Measurements from ENCODE around the gene SEPTIN7.

The SEPTIN7 gene

GRCh38 chr7:35839860-35840854, 39.3 kb downstream of the SEPTIN7 start:
- no peak for DNase-seq

DNA sequence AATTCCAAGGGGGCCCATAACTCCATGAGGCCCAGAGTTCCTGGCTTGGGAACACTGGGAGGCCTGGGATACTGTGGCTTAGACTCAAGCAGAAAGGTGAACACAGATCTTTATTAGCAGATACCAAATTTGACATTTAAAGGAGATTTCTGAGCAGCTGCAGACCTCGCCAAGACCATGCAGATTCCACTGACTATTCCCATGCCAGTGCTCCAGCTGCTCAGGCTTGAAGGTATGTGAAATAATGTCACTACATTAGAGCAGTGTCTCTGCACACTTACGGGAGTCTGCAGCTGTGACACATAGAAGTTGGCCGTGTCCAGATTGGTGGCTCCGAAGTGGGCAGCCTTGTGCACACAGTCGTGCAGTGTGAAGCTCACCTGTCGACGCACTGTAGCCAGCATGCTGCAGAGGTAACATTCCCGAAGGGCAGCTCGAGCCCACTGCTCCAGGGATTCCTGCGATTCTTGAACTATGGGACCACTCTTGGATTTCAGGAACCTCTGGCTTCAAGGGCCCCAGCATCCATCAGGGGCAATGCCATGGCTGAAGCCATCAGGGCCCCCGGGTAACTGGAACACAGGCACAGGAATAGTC, 46.1 kb downstream of the SEPTIN7 start:
- DNase-seq: no peak

GRCh38 chr7:35848725-35849124, 47.9 kb downstream of the SEPTIN7 start:
- DNase-seq: no peak

DNA sequence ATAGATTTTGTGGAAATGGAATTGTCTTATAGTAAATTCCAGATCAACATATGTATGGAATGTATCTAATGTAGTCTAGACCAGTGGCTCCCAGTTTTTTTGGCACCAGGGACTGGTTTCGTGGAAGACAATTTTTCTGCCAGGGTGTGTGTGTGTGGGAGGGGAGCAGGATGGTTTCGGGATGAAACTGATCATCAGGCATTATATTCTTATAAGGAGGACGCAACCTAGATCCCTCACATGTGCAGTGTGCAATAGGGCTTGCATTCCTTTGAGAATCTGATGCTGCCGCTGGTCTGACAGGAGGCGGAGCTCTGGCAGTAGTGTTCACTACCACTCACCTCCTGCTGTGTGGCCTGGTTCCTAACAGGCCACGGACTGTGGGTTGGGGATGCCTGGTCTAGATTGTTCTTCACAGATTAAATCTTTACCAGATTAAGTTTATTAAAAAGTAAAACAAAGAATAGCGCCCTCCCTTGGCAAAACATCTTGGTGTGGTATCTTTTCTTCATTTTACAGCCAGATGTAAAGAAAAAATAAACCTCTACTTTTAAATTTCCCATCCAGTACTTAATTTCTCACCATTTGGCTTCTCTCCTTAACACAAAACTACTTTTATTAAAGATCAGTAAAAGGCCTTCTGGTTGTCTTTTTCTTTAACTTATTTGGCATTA, 48.4 kb downstream of the SEPTIN7 start:
- no peak for DNase-seq

DNA sequence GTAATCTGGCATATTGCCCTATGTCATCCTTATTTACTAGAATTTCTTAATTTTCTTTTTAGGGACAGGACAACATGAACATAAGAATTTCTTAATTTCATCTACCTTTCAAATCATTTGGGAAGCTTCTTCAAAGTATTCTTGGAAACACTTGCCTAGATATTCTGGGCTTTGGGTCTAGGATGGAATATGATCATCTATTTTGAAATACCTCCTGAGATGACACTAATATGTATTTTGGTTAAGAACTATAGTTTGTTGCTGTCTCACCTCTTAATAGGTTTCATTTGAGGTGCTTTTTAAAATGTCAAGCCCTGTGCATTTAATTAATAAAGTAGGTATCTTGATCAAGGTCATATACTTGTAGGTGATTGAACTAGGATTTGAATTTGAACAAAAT, 49.1 kb downstream of the SEPTIN7 start:
- DNase-seq: no peak
